SH-SY5Y (cell line): ENCODE results near the gene LTB4R2.

ENCODE experiments used
- GATA2 ChIP-seq: IDR thresholded peaks from 2 replicates; pipeline ENCODE4 v1.6.1; 2011; ENCODE audit warnings: mild to moderate bottlenecking, low read depth, low read length
- GATA3 ChIP-seq: IDR thresholded peaks from 2 replicates; pipeline ENCODE4 v1.6.1; 2011; ENCODE audit warnings: low read depth, mild to moderate bottlenecking, low read length, moderate library complexity

DNA sequence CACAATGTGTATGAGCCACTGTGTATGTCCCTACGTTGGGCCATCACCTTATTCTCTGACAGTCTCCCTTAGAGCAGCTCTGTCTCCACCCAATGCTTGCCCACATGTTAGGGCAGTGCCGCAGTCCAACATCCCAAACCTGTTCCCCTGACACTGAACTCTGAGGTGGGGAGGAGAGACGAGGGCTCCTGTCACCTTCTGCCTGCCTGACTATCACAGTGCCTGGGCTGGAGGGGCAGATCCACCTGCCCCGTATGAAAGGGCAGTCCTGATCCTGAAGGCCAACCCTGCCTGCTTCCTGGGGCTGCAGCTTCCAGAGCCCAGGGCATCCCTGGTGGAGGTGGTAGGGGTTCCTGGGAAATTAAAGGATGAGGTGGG, 49.2 kb upstream of the LTB4R2 start:
- TF ChIP-seq GATA3 (no peak), GATA2 (no peak)
